T-helper 2 cell treated with Interferon-gamma antibody and Interleukin-4, amounts not matched to agents 100 ng/mL and 5 ng/mL, for 36 hours (primary cell): Measurements from ENCODE around the gene TFCP2L1. TPM values are rescaled to one million over a fixed set of nuclear protein-coding genes. Genes with fewer than 3 reads are reported as not detected.
"Not testable (repeated sequence)": the region's sequence is repeated elsewhere in the genome, so short reads cannot be mapped to it uniquely, and the experiment has no call there.

Source experiments
- intact Hi-C: fragments of 100-400 bp; cut with micrococcal nuclease; formaldehyde crosslinking; loops from one replicate; pipeline ENCODE4 v1.15.1; 2023
- total RNA-seq: library from RNA; stranded (reverse); gene quantifications from 2 replicates; pipeline ENCODE4 v1.2.3, GENCODE V29; 2022

The TFCP2L1 gene
- total RNA-seq, 1 donor from 2014 or later, result 0.02 TPM

DNA sequence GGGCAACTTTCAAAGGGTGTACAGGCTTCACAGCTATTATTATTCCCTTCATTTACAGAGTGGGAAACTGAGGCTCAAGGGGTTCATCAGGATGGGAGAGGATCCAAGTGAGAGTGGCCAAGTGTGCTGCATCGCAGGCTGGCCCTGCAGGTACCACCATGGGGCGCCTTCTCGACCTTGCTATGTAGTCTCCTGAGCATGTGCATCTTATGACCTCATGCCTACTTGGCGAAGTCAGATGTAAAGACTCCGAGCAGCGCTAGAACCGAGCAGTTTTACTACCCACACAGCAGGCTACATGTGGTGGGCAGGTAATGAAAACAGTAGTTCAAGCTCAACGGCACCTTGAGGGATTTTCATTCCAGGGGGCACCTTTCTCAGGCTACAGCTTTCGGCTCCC is 42.0 kb downstream of the TFCP2L1 start:
- intact Hi-C loops, result no loop called here

DNA sequence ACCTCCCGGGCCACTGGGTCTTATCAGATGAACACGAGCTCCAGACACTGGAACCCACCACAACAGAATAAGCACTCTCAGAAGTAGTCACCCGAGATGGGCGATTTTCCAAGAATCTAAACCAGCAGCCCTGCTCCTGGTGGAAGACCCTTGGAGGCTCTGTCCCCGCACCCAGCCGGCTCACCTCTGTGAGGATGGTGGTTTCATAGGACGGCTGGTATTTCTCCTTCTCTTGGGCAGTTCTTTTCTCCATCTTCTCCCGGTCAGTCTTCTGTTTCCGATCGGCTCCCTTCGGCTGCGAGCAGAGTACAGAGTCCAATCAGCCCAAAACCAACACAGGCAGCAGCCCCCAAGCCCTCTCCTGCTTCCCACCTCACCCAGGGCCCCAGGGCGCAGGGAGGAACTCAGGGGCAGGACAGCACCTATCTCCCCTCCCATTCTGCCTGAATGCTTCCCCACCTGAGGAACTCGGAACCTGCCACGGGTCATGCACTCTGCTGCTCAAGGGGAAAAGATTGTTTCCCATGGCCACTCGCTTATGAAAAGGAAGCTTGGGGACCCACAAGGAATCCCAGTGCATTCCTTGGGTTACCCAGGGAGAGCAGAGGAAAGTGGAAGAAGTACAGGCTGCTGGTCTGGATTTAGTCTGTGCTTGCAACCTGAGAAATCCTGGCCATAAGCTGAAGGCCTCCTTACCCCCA is 42.7 kb downstream of the TFCP2L1 start:
- intact Hi-C loops, result no loop called here

DNA sequence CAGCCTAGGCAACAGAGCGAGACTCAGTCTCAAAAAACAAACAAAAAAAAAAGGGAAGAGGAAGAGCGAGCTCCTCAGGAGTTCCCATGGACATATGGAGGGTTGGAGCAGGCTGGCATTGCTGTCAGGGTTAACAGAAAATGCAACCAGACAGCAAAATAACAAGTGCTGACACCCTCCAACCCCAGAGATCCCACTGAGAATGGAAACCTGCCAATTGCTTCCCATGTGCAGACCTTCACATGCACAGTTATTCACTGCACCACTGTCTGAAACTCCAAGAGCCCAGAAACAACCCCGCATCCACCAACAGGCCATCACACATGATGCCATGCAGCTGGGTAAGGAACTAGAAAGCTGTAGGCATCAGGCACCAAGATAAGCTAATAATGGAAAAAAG is 43.5 kb downstream of the TFCP2L1 start:
- intact Hi-C loops, result no loop called here

DNA sequence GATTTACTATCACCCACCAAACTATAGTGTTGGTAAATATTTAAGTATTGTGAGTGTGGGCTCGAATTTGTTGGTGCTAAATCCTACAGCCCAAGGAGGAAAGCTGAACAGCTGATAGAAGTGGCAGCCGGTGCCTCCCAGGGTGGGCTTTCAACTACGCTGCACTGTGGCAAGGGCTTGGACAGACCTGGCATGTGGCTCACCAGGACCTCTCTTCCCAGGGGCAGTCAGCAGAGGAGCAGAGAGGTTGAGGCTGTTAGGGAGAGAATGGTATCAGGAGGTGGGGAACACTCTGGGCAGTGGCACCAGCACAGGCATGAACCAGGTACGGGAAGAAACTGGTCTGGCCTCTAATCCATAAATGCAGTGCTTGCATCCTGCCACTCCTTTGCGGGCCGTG is 44.6 kb downstream of the TFCP2L1 start:
- intact Hi-C loops, result no loop called here

DNA sequence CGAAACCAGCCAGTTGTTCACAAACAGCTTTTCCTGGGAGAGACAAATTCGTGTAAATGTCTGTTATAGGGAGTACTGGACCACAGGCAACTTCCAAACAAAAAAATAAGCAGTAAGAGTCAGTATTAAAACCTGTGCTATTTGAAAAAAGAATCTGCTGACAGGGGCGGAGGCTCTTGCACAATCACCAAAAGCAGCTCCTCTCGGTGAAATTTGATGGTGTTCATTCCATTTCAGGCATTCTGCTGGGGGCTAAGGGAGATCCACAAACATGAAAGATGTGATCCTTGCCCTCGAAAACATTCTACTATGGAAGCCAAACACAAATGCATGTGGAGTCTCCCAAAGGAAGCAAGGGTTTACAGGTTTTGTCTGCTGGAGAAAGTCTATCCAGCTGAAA is 45.0 kb downstream of the TFCP2L1 start:
- intact Hi-C loops, result no loop called here

DNA sequence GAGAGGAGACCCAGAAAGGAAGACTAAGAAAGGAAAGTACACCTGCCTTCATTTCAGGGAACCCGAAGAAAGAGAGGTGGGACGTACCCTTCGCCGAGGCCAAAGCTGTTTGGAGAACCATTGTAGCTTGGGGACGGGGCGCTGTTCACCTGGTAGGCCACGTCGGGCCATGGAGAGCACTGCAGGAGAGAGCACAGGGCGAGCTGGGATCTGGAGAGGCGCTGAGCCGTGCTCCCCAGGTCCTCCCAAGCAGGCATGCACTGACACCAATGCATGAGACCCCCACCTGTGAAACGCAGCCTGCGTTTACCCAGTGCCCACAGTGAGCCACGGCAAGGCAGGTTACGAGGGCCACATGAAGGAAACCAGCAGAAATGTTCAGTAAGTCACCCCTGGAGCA is 45.5 kb downstream of the TFCP2L1 start:
- intact Hi-C loops, result no loop called here

DNA sequence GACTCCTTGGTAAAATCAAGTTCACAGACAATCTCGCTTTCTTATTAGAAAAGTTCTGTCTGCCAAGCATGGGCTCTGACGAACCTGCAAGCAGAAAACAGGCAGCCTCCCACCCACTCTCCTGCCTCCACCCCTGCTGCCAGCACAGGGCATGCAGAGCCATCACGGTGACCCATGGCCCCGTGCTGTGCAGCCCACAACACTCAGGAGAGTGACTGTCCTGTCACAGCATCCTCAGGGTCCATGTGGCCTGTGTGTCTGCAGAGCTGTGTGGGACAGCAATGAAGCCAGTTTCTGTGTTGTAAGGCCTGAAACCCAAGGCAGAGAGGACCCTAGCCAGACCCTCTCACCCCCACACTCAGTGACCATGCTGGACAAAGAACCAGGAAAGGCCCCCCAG is 46.2 kb downstream of the TFCP2L1 start:
- intact Hi-C loops, result no loop called here

DNA sequence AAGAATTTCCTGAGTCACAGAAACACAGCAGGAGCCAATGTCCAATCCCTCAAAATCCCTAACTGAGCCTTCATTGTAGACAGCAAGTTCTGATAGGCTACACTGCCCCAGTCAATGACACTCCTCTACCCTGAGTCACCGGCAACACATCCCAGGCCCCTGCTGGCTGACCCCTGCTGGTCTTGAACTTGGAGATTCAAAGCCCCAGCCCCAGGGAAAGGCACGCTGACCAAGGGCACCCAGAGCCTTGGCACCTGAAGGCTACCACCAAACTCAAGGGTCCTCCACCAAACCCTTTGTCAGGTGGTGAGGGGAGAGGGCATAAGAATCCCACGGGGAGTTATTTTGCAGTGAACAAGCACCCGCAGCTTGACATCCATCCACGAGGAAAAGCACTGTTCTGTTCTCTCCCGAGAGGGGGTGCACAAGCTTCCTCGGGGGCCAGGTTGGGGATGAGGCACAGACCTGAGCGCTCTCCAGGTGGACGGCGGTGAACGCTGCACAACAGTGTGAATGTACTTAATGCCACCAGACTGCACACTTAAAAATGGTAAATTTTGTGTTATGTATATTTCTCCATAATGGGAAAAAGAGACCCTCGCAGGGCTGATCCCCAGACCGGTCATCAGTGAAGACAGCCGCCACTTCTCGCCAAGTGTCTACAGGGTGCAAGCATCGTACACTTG is 46.9 kb downstream of the TFCP2L1 start:
- intact Hi-C loops, result no loop called here

DNA sequence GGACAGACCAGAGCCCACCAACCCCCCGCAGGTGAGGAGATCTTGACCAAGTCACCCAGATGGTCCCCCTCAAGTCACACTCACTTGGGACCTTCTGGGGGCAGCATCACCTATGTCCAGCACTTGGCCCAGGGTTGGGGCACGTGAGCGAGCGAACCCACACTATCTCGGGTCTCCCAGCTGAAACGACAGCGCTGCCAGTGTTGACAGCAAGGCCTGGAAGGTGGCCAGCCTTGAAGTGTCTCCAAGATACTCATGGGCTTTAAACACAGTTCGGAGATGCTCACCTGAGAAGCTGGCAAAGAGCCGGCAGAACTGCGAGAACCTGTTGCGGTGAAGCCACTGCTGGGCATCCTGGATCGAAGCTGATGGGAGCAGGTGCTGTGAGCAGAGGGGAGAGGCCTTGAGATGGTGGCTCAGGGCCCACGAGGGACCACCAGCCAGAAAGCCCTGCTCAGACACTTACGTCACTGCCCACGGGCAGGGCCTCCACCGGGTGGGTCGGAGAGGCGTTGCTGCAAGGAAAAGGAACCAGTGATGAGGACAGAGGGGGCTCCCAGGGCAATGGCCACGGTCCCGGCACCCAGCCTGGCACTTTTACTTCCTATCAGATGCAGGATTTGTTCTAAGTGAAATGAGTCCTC is 47.5 kb downstream of the TFCP2L1 start:
- intact Hi-C loops, result no loop called here

DNA sequence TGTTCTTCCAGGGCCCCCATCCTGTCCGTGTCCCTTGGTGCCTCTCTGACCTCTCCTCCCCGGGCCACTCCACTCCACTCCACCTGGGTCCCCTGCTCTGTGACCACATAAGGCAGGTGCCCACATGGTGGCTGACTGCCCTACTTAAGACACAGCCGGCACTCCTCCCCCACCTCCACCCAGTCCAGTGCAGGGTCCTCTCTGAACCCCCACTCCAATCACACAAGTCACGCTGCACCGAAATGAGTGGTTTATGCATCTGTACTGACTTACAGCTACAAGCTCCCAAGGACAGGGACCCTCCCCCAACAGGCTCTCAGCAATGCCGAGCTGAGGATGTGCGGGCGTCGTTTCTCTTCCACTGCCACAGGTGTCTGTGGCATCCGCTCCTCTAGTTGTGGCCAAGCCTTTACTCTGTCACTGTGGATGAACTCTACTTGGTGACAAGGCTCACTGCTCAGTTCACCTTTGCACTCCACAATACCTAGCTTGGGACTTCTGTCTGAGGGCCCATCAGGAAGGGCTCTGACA is 48.3 kb downstream of the TFCP2L1 start:
- intact Hi-C loops, result no loop called here

DNA sequence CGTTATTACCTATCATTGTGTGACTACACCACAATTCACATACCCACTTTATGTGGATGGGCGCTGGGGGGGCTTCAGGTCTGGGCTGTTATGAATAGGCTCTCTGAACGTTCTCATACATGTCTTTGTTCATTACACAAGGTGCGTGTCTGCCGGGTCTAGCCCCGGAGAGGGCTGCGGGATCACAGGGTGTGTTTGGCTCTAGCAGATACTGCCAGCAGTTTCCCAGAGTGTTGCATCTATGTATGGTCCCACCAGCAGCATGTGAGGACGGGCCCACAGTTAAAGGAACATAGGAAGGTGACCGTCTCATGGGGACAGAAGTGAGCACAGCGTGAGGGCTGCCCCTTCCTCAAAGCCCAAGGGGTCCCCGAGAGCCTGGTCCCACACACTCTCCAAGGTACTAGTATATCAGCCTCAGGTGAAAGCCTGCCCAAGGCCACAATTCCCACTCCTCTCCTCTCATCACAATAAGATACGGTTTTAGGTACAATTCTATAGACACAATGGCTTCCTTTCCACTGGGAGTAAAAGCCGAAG is 48.8 kb downstream of the TFCP2L1 start:
- intact Hi-C loops, result no loop called here

DNA sequence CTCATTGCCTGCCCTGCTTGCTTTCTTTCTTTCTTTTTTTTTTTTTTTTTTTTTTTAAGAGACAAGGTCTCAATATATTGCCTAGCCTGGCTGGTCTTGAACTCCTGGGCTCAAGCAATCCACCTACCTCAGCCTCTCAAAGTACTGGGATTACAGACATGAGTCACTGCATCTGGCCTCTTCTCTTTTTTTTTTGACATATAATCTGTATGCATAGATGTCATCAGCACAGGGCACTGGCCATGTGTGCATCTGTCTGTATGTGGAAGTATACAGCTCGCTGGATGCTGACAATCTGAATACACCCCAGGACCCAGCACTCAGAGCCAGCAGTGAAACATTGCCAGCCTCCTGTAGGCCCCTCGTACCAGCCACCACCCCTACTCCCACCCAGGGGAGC is 49.5 kb downstream of the TFCP2L1 start:
- intact Hi-C loops, result no loop called here

DNA sequence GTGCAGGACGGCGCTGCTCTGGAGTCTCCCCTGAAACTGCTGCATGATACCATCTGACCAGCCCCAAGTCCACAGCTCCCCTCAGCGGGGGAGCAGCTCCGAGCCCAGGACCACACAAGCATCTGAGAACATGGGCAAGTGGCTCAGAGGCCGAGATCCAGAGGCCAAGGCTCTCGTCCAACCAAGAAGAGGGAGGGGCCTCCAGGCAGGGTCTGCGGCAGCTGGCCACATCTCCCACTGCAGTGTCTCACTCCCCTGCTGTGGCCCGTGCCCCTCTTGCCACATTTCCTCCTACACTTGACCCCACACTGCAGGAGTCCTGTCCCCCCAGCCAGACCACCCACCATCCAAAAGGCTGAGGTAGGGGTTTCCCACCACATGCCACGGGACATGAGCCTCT is 50.2 kb downstream of the TFCP2L1 start:
- intact Hi-C loops, result no loop called here

DNA sequence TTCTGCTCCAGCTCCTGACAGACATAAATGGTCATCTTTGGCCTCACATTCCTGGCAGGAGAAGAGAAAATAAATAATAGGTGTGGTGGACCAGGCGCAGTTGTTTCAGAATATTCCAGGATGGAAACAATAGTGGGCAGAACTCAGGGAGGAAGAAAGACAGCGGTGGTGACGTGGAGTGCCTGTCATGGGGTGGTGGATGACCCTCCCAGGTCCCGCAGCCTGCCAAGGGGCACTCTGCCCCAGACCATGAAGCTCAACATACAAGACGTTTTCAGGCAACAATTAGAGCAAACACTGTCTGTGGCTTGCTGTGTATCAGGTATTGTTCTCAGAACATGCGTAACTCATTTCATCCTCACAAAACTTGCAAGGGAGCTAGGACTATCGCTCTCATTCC is 50.9 kb downstream of the TFCP2L1 start:
- intact Hi-C loops, result no loop called here

DNA sequence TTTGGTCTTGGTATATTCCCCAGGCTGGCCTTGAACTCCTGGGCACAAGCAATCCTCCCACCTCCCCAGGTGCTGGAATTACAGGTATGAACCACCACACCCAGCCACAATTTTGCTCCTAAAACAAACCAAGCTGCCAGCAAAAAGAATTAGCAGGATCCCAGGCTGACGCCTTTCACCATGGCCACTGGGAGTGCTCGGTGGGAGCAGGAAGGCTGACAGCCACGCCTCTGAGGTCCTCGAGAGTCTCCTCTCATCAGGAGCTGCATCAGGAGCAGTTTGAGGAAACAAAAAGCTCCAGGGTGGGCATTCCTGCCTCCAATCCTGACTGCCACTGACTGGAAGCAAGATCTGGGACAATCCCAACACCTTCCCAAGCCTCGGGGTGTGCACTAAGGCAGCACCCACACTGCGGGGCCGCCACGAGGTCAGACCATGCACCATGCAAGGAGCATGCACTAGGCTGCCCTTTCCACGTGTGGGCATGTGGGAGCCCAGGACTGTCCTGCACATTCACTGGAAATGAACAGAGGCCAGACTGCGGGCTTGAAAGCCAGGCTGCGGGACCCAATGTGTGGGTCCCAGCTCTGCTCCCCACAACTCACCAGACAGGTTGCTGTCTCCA is 51.4 kb downstream of the TFCP2L1 start:
- intact Hi-C loops, result no loop called here

DNA sequence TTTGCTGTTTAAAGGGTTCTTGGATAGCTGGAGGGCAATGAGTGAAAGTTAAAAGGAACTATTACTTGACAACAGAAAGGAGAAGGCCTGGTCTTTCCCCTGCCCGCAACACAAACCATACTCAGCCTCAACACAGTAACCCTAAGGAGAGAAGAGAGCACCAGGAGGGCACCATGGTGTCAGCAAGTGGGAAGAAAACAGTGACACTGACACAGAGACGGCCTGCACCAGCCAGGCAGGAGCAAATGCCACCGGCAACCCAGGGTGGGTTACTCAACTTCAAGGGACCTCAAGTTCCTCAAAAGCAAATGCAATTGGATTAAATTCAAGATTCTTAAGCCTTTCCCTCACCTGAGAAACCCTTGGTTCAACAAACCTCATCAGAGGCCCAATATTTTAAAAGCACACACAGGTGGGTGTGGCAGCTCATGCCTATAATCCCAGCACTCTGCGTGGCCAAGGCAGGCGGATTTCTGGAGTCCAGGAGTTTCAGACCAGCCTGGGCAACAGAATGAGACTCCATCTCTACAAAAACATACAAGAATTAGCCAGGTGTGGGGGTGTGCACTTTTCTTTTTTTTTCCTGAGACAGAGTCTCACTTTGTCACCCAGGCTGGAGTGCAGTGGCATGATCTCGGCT is 52.3 kb downstream of the TFCP2L1 start:
- intact Hi-C loops, result no loop called here

DNA sequence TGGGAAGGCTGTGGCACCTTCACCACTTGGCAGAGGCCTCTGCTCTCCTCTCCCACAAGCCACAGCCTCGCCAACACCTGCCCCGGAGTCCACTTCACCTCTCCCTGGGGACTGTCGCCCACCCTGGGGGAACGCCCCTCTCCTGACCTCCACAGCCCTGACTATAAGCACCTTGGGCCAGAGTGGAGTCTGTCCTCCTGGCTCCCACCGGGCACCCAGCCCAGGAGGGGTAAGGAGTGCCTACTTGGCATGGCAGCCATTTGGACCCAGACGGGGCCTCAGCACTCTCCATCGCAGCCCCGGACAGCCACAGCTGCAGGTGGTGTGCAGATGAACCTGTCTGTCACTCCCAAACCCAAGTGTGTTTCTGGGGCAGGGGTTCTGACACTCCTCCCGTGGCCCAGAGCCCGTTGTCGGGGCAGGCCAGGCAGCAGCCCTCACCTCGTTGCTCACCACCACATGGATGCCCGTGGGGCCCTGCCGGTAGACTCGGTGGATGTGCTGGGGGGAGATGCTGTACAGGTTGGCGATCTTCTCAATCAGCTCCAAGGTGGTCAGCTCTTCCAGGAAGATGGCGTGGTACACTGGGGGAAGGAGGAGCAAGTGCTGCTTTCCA is 53.5 kb downstream of the TFCP2L1 start:
- intact Hi-C loops, result no loop called here

DNA sequence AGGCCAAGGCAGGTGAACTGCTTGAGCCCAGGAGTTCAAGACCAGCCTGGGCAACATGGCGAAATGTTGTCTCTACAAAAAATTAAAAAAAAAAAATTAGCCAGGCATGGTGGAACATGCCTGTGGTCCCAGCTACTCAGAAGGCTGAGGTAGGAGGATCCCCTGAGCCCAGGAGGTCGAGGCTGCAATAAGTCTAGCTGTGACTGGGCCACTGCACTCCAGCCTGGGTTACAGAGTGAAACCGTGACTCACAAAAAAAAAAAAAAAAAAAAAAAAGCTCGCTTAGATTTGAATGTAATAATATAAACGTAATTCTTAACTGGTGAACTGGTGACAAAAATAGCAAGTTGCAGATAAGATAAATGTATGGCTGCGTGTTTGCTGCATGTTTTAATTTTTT is 56.5 kb downstream of the TFCP2L1 start:
- intact Hi-C loops, result no loop called here

DNA sequence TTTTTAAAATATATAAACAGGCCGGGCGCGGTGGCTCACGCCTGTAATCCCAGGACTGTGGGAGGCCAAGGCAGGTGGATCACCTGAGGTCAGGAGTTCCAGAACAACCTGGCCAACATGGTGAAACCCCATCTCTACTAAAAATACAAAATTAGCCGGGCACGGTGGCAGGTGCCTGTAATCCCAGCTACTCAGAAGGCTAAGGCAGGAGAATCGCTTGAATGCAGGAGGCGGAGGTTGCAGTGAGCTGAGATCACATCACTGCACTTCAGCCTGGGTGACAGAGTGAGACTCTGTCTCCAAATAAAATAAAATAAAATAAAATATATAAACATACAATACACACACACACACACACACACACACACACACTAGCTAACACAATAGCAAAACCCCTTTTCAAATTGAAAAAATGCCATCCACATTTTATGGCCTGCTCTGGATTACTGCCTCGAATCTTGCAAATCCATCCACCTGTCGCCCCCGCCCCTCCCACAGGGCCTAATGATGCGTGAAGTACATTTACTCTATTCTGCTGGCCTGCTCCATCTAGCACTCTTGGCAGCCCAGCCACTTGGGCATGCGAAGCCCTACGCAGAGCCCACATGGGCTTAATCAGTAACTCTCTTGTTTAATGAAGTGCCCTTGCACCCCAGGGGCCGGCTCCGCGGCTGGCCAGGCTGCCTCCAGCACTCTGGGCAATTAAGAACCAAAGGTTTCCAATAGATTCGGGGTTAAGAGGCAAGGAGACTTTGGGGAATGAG is 57.4 kb downstream of the TFCP2L1 start:
- intact Hi-C loops, result not testable (repeated sequence)

DNA sequence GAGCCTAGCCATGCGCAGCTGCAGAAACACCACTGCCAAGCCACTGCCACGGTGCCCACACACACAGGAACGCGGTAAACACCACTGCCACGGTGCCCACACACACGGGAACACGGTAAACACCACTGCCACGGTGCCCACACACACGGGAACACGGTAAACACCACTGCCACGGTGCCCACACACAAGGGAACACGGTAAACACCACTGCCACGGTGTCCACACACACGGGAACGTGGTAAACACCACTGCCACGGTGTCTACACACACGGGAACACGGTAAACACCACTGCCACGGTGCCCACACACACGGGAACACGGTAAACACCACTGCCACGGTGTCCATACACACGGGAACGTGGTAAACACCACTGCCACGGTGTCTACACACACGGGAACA is 59.3 kb downstream of the TFCP2L1 start:
- intact Hi-C loops, result not testable (repeated sequence)
